HEK293 (cell line): ENCODE results near the gene FIP1L1.

Experiments
- CTCF ChIA-PET: fragments of 350-600 bp; formaldehyde crosslinking; extraction: SDS; loops from one replicate; lab custom pipeline; 2021; ENCODE audit warnings: antibody characterized with exemption; lab: Yijun Ruan, JAX
- POLR2A ChIA-PET: fragments of 300-600 bp; formaldehyde crosslinking; extraction: SDS; loops from one replicate; lab custom pipeline; 2020; ENCODE audit warnings: antibody characterized with exemption, inconsistent platforms; lab: Yijun Ruan, JAX
- H3K27ac ChIP-seq: fragments of 200-500 bp; sonication (Bioruptor generic); 2 replicates; pipeline ENCODE4 v1.5.1; 2014; ENCODE audit warnings: low read depth, low read length, control low read depth, inconsistent platforms; ENCODE audit errors: extremely low read depth
- H3K36me3 ChIP-seq, 2 experiments: fragments of 200-500 bp in 1 of 2; sonication (Bioruptor generic) in 1 of 2; 1 replicate in 1 of 2; 2 replicates in 1 of 2; pipeline ENCODE4 v1.5.1; 2014 to 2017; ENCODE audit warnings: inconsistent platforms in 2 of 2, low read length in 2 of 2; ENCODE audit not compliant: control insufficient read depth in 2 of 2, insufficient read depth in 1 of 2
- H3K4me1 ChIP-seq: fragments of 200-500 bp; sonication (Bioruptor generic); 2 replicates; pipeline ENCODE4 v1.5.1; 2014; ENCODE audit warnings: mild to moderate bottlenecking, low read length, inconsistent platforms; ENCODE audit not compliant: control insufficient read depth, insufficient read depth
- H3K4me3 ChIP-seq: 2 replicates; pipeline ENCODE4 v1.5.1; 2011; ENCODE audit warnings: low read depth, mild to moderate bottlenecking, control low read depth, low read length, moderate library complexity
- H3K9me3 ChIP-seq: fragments of 200-500 bp; sonication (Bioruptor generic); 2 replicates; pipeline ENCODE4 v1.5.1; 2014; ENCODE audit warnings: low read depth, low read length, inconsistent platforms; ENCODE audit not compliant: control insufficient read depth, insufficient read depth
- ZNF114 ChIP-seq: fragments of 450-650 bp; formaldehyde crosslinking; IDR thresholded peaks from 2 replicates; pipeline ENCODE4 v1.5.0; 2017; ENCODE audit warnings: missing biosample characterization, missing genetic modification characterization
- ZNF202 ChIP-seq: fragments of 450-650 bp; formaldehyde crosslinking; IDR thresholded peaks from 2 replicates; pipeline ENCODE4 v1.5.1; 2016; ENCODE audit warnings: missing biosample characterization, missing genetic modification characterization, borderline replicate concordance
- ZNF37A ChIP-seq: fragments of 450-650 bp; IDR thresholded peaks from 2 replicates; pipeline ENCODE4 v1.5.1; 2018; ENCODE audit warnings: missing biosample characterization, missing genetic modification characterization
- ZNF426 ChIP-seq: fragments of 450-650 bp; formaldehyde crosslinking; IDR thresholded peaks from 2 replicates; pipeline ENCODE4 v1.5.1; 2017; ENCODE audit warnings: missing biosample characterization, missing genetic modification characterization, mild to moderate bottlenecking, inconsistent platforms, moderate library complexity
- ZNF549 ChIP-seq: fragments of 450-650 bp; IDR thresholded peaks from 2 replicates; pipeline ENCODE4 v1.5.1; 2018; ENCODE audit warnings: missing biosample characterization, missing genetic modification characterization, mild to moderate bottlenecking, inconsistent platforms, moderate library complexity
- ZNF707 ChIP-seq: fragments of 450-650 bp; formaldehyde crosslinking; IDR thresholded peaks from 2 replicates; pipeline ENCODE4 v1.5.1; 2016; ENCODE audit warnings: missing biosample characterization, missing genetic modification characterization
- ZNF747 ChIP-seq: fragments of 450-650 bp; formaldehyde crosslinking; IDR thresholded peaks from 2 replicates; pipeline ENCODE4 v1.5.1; 2016; ENCODE audit warnings: missing biosample characterization, missing genetic modification characterization
- TF ChIP-seq, protein P1 (sequence below): fragments of 450-650 bp; formaldehyde crosslinking; IDR thresholded peaks from 2 replicates; pipeline ENCODE4 v1.5.1; 2016; ENCODE audit warnings: missing biosample characterization, missing genetic modification characterization
- TF ChIP-seq, protein P2 (sequence below): fragments of 450-650 bp; formaldehyde crosslinking; IDR thresholded peaks from 2 replicates; pipeline ENCODE4 v1.5.1; 2016; ENCODE audit warnings: missing biosample characterization, missing genetic modification characterization, low read depth
- TF ChIP-seq, protein P3 (sequence below): fragments of 450-650 bp; formaldehyde crosslinking; IDR thresholded peaks from 2 replicates; pipeline ENCODE4 v1.5.1; 2017; ENCODE audit warnings: missing biosample characterization, missing genetic modification characterization
- TF ChIP-seq, protein P4 (sequence below): fragments of 450-650 bp; formaldehyde crosslinking; IDR thresholded peaks from 2 replicates; pipeline ENCODE4 v1.5.1; 2017; ENCODE audit warnings: missing biosample characterization, missing genetic modification characterization
- TF ChIP-seq, protein P5 (sequence below): fragments of 450-650 bp; IDR thresholded peaks from 2 replicates; pipeline ENCODE4 v1.5.1; 2018; ENCODE audit warnings: missing biosample characterization, missing genetic modification characterization

Gene FIP1L1

DNA sequence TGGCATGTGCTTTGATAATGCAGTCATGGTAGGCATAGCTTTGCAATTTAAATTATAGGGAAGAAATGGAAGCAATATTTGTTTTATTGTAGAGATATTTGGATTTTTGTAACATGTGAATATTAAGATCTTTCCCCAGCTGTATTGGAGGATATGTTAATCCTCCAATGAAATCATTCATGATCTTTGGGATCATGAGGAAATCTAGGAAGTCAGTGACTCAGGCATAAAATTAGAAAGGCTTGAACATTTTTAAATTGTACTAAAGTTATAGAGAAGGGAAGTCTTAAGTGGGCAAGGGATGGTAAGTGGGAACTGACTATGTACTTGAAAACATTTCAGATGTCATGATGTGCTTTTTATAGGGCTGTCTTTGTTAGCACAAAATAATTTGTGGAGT lies 46.8 kb downstream of the FIP1L1 start (continued):
- TF ChIP-seq ZNF426 (tag by site-specific recombination) (no peak), ZNF114 (tag by site-specific recombination) (no peak)

DNA sequence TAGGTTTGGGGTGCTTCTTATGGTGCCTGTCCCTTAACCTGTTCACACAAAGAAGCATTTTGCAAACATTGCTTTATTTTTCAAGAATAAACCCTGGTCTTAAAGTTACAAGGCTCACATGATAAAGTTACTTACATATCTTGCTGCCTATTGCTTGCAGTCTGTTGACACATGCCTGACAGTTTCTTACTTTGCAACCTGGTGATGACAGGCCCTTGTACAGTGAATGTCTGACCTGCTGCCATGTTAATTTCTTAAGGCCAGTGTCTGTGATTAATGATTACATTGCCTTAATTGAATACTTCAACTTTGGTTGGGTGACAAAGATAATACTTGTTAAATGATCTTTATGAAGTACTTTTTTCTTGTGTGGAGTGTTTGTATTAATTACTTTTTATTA lies 49.9 kb downstream of the FIP1L1 start:
- CTCF ChIA-PET, result no interaction called here

More for the DNA sequence above, 49.9 kb downstream of the FIP1L1 start:
- no peaks in the 10 kb centered on the region for H3K4me1 ChIP-seq
- POLR2A ChIA-PET, result no interaction called here
- TF ChIP-seq, protein P1, sequence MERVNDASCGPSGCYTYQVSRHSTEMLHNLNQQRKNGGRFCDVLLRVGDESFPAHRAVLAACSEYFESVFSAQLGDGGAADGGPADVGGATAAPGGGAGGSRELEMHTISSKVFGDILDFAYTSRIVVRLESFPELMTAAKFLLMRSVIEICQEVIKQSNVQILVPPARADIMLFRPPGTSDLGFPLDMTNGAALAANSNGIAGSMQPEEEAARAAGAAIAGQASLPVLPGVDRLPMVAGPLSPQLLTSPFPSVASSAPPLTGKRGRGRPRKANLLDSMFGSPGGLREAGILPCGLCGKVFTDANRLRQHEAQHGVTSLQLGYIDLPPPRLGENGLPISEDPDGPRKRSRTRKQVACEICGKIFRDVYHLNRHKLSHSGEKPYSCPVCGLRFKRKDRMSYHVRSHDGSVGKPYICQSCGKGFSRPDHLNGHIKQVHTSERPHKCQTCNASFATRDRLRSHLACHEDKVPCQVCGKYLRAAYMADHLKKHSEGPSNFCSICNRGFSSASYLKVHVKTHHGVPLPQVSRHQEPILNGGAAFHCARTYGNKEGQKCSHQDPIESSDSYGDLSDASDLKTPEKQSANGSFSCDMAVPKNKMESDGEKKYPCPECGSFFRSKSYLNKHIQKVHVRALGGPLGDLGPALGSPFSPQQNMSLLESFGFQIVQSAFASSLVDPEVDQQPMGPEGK (tag by site-specific recombination), result no peak
- TF ChIP-seq ZNF747 (tag by site-specific recombination) (no peak), ZNF37A (no peak), ZNF707 (tag by site-specific recombination) (no peak), ZNF549 (tag by site-specific recombination) (no peak), ZNF426 (tag by site-specific recombination) (no peak), ZNF202 (tag by site-specific recombination) (no peak)
- TF ChIP-seq, protein P2, sequence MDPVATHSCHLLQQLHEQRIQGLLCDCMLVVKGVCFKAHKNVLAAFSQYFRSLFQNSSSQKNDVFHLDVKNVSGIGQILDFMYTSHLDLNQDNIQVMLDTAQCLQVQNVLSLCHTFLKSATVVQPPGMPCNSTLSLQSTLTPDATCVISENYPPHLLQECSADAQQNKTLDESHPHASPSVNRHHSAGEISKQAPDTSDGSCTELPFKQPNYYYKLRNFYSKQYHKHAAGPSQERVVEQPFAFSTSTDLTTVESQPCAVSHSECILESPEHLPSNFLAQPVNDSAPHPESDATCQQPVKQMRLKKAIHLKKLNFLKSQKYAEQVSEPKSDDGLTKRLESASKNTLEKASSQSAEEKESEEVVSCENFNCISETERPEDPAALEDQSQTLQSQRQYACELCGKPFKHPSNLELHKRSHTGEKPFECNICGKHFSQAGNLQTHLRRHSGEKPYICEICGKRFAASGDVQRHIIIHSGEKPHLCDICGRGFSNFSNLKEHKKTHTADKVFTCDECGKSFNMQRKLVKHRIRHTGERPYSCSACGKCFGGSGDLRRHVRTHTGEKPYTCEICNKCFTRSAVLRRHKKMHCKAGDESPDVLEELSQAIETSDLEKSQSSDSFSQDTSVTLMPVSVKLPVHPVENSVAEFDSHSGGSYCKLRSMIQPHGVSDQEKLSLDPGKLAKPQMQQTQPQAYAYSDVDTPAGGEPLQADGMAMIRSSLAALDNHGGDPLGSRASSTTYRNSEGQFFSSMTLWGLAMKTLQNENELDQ (tag by site-specific recombination), result no peak
- TF ChIP-seq, protein P3, sequence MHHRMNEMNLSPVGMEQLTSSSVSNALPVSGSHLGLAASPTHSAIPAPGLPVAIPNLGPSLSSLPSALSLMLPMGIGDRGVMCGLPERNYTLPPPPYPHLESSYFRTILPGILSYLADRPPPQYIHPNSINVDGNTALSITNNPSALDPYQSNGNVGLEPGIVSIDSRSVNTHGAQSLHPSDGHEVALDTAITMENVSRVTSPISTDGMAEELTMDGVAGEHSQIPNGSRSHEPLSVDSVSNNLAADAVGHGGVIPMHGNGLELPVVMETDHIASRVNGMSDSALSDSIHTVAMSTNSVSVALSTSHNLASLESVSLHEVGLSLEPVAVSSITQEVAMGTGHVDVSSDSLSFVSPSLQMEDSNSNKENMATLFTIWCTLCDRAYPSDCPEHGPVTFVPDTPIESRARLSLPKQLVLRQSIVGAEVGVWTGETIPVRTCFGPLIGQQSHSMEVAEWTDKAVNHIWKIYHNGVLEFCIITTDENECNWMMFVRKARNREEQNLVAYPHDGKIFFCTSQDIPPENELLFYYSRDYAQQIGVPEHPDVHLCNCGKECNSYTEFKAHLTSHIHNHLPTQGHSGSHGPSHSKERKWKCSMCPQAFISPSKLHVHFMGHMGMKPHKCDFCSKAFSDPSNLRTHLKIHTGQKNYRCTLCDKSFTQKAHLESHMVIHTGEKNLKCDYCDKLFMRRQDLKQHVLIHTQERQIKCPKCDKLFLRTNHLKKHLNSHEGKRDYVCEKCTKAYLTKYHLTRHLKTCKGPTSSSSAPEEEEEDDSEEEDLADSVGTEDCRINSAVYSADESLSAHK (tag by site-specific recombination), result no peak
- TF ChIP-seq, protein P4, sequence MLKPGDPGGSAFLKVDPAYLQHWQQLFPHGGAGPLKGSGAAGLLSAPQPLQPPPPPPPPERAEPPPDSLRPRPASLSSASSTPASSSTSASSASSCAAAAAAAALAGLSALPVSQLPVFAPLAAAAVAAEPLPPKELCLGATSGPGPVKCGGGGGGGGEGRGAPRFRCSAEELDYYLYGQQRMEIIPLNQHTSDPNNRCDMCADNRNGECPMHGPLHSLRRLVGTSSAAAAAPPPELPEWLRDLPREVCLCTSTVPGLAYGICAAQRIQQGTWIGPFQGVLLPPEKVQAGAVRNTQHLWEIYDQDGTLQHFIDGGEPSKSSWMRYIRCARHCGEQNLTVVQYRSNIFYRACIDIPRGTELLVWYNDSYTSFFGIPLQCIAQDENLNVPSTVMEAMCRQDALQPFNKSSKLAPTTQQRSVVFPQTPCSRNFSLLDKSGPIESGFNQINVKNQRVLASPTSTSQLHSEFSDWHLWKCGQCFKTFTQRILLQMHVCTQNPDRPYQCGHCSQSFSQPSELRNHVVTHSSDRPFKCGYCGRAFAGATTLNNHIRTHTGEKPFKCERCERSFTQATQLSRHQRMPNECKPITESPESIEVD (tag by site-specific recombination), result no peak
- TF ChIP-seq, protein P5, sequence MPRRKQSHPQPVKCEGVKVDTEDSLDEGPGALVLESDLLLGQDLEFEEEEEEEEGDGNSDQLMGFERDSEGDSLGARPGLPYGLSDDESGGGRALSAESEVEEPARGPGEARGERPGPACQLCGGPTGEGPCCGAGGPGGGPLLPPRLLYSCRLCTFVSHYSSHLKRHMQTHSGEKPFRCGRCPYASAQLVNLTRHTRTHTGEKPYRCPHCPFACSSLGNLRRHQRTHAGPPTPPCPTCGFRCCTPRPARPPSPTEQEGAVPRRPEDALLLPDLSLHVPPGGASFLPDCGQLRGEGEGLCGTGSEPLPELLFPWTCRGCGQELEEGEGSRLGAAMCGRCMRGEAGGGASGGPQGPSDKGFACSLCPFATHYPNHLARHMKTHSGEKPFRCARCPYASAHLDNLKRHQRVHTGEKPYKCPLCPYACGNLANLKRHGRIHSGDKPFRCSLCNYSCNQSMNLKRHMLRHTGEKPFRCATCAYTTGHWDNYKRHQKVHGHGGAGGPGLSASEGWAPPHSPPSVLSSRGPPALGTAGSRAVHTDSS, result no peak
- TF ChIP-seq, all 188 proteins: peak for 0
- H3K27ac ChIP-seq, result no peak overlapping the region
- H3K36me3 ChIP-seq, result peaks cover 9 to 35% of the 10 kb centered on the region in 2 experiments
- H3K9me3 ChIP-seq, result no peaks in the 10 kb centered on the region
- H3K4me3 ChIP-seq, result no peak overlapping the region
